Stimulated activated CD4-positive, alpha-beta T cell treated with anti-CD3 and anti-CD28 coated beads, Interleukin-4, amount 100 ng/mL, for 48 hours (primary cell): ENCODE data around the gene FOSL2.

Source experiments
- DNase-seq, 2 donors: peaks; one replicate each; pipeline ENCODE4 v3.0.0-alpha.2; 2020; ENCODE audit warnings: low read depth in 2 of 2

FOSL2 gene

DNA sequence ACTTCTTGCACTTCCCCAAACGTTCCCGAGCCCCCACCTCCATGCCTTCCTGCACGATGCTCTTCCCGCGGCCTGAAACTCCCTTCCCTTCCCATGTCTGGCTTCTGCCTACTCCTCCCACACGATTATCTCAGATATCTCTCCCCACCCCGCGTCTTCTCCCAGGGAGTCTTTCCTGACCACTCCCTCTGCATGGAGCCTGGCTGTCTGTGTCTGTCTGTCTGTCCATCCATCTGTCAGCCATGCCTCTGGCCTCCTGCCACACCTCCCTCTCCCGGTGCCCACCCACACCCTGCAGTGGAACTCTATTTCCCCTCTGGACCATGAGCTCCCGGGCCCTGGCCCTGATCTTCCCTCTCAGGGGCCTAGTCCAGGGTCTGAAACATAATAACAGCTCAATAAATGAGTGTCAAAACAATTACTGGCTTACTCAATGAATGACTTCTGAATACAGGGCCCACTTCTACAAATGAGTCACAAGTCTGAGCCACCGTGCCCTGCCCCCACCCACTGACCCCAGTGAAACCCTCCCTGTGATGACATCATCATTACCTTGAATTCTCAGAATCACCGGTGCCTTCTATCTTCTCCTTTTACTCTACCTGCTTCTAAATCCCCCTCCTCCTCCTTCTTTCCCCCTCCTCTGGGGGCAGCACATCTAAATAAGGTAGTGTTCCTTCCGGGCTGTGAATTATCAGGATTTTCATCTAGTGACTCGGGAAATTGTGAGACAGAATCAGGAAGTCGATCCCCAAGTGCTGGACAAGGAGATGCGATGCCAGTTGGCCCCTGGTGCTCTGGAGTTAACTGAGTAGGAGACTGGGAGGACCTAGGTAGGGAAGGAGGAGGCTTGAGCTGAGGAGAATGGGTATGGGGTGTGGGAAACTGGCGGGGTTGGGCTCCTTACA is 57.1 kb downstream of the FOSL2 start:
- peak; percentile 82 to 88 for DNase-seq

GRCh38 chr2:28450901-28451565 is 58.4 kb downstream of the FOSL2 start:
- DNase-seq = no peak

DNA sequence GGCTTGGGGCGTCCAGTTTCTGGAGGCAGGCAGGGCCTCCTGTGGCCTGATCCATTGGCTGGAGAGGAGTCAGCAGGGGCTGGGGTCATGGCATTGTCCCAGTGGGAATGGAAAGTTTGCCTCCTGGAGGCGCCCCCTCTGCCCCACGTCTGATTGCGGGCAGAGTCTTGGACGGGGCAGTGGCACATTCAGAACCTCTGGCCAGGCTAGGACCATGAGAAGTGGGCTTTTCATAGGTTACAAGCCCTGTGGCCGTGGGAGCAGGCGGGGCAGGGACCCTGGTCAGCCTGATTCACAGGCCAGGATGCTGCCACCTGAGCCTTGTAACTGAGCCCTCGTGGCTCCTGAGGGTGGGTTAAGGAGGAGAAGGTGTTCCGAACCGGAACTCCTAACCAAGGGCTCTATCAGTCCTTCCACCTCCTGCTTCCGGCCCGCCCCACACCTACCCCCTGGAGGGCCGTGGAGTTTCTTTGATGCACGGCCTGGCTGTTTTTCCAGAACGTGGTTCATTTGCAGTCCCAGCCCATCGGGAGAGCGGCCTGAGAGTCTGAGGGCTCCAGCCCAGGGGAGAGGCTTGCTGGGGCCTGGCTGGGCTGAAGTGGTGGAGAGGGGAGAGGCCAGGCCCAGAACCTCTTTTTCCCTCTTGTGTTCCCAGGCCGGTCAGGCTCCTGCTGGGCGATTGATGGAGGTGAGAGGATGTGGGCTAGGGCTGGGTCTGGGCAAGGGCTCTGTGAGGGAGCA is 59.3 kb downstream of the FOSL2 start:
- DNase-seq = no peak

- peak; percentile 79 to 92 for DNase-seq
Observed at GRCh38 chr2:28452534-28453081, 60.0 kb downstream of the FOSL2 start.

DNA sequence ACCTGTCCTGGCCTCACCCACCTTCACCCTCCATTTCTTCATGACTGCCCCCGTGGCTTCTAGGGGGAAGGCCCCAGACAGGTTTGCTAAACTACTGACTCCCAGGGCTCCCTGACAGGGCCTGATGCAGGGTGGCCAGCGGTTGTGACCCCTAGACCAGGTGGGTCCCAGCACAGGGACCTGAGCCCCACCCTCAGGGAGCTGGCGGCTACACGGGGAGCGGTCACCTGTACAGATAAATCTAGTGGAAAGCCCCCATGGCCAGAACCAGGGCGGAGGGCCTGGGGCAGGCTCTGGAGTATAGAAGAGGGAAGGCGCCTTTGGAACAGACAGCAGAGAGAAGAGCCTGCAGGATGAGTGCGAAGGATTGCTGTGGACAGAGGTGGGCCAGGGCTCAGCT is 60.7 kb downstream of the FOSL2 start:
- DNase-seq = no peak

DNA sequence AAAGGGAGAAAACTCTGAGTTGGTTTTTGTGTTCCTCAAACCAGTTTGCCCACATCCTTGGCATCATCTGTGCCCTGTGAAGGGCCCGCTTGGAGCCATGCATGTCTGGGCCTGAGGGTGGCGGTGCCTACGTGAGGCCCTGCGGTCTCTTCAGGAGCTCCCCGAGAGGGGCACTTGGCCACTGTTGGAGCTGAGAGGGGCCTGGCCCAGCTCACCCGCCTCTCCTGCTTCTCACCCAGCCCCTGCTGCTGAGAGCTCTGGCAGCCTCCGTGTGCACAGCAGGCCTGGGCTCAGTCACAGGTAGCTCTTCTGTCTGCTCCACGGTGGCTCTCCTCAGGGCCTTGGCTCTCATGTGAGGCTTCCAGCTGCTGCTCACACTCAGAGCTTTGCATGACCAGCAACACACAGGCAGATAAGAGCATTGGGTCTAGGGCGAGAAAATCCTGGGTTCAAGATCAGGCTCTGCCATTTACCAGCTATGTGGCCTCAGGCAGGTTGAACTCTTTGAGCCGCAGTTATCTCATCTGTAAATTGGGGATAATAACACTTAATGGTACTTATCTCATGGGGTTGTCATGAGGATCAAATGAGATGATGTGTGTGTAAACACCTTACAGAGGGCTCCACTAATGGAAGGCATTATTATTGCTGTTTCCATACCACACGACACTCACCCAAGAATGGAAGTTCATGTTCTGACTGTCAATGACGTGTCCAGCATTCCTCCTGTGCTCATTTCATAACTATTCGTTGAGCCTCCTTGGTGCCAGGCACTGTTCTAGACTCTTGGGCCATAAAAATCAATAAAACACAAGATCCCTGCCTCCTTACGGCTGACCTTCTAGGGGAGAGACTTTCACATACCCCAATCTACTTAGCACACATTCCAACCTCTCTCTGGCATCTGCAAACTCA is 61.6 kb downstream of the FOSL2 start:
- no peak for DNase-seq

DNA sequence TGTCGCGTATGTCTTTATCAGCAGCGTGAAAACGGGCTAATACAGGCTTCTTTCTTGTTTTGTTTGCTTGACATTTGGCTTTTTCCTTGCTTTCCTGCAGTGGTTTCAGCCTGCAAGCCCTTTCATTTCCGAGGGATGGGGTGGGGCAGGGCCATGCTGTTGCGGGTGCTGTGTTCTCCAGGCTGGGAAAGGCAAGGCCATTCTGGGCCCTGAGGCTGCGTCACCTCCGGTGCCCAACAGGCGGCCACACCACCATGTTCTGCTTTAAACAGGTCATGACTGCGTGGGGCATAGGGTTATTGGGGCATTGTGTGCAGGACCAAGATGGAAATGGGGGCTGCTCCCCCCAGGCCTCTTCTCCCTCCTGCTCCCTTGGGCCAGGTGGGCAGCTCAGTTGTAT is 64.6 kb downstream of the FOSL2 start:
- no peak for DNase-seq

- no peak for DNase-seq
Observed at GRCh38 chr2:28461056-28461455, 68.4 kb downstream of the FOSL2 start.

GRCh38 chr2:28462122-28462521 is 69.5 kb downstream of the FOSL2 start:
- DNase-seq = no peak

DNA sequence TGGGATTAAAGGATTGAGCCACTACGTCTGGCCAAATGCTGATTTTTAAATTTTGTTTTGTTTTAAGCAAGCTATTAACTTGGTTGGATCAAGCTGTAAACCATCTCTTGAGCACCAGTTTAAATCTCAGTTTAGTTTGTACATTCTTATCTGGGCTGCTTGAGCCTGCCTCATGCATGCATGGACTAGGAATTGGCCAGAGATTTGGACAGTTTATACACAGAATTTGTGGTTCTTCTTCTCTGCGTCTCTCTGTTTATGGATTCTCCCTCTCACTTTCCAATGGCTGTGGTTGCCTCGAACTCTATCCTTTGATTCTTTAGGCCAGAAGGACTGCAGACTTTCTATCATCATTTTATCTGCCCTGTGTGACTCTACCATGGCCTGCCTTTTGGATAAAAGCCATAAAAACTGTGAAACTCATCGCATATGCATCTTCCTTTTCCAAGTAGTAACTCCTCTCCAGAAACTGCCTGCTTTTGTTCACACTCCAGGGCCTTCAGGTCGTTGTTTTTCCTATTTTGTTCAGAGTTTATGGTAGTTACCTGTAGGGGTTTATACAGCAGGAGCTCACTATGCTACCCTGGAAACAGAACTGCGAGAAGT is 70.7 kb downstream of the FOSL2 start:
- no peak for DNase-seq

DNA sequence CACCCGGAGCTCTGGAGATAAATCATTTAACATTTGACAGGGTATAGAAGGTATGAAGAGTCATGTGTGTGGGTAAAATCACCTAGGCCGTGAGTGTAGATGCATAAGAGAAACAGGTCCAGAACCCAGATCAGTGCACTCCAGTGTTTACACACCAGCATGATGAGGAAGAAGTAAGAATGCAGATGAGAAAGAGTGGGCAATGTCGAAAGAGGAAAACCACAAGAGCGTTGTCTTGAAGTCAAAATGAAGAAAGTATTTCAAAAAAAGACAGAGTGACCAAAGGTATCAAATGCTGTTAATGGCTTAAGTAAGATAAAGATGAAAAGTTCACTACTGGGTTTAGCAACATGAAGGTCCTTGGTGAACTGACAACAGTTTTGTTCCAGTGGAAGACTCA is 71.2 kb downstream of the FOSL2 start:
- DNase-seq = no peak

DNA sequence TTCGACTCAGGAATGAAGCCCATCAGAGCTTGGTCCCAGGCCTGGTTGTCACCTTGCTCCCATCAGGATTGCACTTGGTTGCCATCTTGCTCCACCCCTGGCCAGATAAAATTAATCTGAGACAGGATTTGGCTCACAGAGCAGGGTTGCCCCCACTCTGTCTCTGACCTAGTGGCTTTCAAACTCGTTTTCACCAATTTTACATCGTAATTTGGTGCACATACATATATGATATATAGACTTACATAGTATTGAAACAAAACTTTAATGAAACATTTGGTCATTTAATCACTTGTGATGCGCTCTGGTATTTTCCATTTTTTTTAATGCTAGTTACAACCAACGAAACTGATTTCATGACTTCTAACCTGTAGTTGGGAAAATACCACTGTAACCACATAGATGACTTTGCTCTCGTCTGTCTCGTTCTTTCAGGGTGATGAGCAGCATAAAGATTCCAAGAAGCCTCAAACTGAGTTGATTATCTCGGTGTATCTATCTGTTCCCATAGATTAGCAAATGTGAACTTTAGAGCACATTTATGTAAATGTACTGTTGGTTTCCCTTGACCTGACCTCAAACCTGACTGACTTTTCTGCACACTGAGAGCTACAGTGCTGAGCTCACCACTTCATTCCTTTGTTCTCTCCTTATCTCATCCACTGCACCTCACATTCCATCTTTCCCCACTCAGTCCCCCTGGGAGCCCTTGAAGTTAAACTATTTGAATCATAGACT is 72.7 kb downstream of the FOSL2 start:
- DNase-seq = no peak
